ENCODE measurements around the gene SLC6A3.

GRCh38 chr5:1417586-1418225 is 27.5 kb downstream of the SLC6A3 start:
- TF ChIP-seq PKNOX1 (IDR thresholded peaks at IDR 0.05): no peak
- no peak for TF ChIP-seq SP1 (IDR thresholded peaks at IDR 0.05)
- TF ChIP-seq FOXA1 (IDR thresholded peaks at IDR 0.05): no peak
- no peak for TF ChIP-seq HDGF (IDR thresholded peaks at IDR 0.05; ENCODE audit: borderline replicate concordance)
- no peak for TF ChIP-seq LEF1 (IDR thresholded peaks at IDR 0.05; ENCODE audit: borderline replicate concordance)
- no peak for TF ChIP-seq ARNT (IDR thresholded peaks at IDR 0.05)
- no peak for TF ChIP-seq FOXM1 (IDR thresholded peaks at IDR 0.05; ENCODE audit: borderline replicate concordance)
- no peak for TF ChIP-seq SUZ12 (IDR thresholded peaks at IDR 0.05)
- TF ChIP-seq ELF4 (IDR thresholded peaks at IDR 0.05): no peak

Data from HEK293T (cell line).